AG09319 (cell line): ENCODE data around the gene EXOC3.
"Not testable (repeated sequence)": the region's sequence is repeated elsewhere in the genome, so short reads cannot be mapped to it uniquely, and the experiment has no call there.

Source experiments
- DNase-seq: peaks from one replicate; pipeline ENCODE4 v3.0.0-alpha.2; 2010; ENCODE audit warnings: low read depth; ENCODE audit errors: extremely low read depth
- TF ChIP-seq, protein P1 (sequence below): IDR thresholded peaks from 2 replicates; pipeline ENCODE4 v1.5.1; 2011; ENCODE audit warnings: low read depth, mild to moderate bottlenecking, inconsistent platforms, low read length, moderate library complexity

EXOC3 gene

DNA sequence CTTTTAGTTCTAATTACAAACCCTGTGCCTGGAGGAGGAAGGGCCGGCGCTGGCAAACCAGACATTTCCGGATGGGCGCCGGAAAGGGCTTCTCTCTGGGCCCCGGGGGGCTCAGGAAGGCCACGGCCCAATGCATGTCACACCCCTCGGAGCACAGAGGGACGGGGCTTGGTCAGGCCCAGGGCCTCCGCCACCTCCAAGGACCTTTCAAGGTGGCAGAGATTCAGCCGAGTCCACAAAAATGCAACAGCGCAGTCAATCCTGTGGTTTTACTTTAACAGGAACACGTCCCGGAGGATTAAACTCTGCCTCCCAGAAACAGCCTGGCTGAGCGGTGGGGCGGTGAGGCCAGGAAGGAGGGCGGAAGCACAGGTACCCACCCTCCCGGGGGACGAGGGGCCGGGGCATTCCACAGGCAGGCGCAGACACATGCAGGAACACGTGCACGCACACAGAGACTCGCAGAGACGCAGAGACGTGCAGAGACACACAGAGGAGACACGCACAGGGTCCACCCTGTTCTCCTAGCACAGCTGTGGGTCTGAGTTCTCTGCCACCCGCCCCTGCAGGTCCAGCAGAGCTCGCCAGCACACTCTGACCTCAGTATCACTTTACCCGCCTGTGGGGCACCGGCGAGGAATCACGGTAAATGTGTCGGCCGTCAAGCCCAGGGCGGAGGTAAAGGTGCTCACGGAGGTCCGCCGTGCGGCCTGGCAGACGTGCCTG, 58.3 kb downstream of the EXOC3 start:
- TF ChIP-seq, protein P1, sequence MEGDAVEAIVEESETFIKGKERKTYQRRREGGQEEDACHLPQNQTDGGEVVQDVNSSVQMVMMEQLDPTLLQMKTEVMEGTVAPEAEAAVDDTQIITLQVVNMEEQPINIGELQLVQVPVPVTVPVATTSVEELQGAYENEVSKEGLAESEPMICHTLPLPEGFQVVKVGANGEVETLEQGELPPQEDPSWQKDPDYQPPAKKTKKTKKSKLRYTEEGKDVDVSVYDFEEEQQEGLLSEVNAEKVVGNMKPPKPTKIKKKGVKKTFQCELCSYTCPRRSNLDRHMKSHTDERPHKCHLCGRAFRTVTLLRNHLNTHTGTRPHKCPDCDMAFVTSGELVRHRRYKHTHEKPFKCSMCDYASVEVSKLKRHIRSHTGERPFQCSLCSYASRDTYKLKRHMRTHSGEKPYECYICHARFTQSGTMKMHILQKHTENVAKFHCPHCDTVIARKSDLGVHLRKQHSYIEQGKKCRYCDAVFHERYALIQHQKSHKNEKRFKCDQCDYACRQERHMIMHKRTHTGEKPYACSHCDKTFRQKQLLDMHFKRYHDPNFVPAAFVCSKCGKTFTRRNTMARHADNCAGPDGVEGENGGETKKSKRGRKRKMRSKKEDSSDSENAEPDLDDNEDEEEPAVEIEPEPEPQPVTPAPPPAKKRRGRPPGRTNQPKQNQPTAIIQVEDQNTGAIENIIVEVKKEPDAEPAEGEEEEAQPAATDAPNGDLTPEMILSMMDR, result no peak
- DNase-seq, result no peak

DNA sequence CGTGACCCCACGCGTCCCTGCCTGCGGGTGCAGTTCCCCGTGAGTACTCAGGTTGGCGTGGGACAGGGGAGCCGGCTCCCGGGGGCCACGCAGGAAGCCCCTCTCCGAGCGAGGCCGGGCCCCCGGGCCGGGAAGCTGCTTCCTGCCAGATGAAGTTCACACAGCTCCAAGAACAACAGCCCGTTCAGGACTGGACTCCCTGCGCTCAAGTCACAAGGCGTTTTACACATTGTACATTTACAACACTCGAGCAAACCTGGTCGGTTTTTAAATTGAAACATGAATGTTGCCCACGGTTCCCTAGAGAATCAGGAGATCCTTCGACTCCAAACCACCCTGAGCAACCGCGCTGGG, 58.8 kb downstream of the EXOC3 start:
- DNase-seq, result no peak
- TF ChIP-seq, protein P1, result no peak

DNA sequence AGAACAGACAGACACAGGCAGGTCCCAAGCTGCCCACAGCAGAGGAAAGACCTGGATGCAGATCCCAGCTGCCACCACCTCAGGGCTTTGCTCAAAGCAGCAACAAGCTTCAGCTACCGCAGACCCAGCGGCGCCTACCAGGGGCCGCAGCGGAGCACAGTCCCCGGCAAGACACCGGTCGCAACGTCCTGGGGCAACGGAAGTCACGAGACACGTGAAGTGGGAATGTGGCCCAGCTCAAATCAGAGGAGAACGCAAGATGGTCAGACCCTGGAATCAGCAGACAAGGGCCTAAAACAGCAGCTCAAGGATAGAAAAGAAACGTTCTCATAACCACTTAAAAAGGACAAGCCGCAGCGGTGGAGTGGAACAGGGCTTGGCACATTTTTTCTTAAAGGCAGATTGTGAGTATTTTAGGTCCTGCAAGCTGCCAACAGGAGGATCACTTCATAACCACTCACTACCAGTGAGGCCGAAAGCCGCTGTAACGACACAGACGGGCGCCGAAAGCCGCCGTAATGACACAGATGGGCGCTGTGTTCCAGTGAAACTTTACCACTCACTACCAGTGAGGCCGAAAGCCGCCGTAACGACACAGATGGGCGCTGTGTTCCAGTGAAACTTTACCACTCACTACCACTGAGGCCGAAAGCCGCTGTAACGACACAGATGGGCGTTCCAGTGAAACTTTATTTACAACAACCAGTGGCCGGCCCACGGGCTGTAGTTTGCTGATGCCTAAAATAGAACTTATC, 59.5 kb downstream of the EXOC3 start:
- TF ChIP-seq, protein P1, result no peak
- no peak for DNase-seq

DNA sequence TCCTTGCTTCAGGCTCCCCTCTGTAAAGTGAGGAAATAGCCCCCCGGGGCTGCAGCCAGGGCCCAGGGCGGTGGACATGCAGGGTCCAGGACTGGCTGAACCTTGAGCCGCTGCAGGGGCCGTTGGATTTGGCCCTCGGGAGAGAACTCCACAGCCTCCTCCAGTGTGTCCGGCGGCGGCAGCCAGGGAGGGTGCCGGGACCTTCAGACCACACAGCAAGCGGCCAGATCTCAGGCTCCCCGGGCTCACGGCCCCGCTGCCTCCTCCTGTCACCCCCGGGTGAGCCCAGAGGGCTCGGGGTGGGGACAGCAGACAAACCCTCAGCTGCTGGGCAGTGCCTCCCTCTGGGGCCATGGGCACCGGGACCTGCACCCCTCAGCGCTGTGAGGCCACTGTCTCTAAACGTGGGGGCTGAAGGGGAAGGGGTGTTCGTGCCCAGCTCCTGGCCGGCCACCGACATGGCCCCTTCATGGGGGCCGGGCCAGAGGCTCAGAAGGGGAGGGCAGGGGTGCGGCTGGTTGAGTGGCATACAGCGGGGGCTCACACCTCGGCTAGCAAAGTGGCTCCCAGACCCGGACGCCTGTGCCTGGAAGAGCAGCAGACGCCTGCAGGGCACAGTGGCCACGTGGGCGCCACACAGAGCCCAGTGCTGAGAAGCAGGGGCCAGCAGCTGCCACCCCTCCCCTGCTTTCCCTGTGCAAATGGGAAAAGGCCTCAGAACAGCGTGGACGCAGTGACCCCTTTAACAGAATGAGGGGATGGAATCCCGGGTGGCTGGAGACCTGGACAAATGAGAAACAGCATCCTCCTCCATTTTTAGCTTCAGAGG, 61.6 kb downstream of the EXOC3 start:
- no peak for DNase-seq
- TF ChIP-seq, protein P1, result no peak

DNA sequence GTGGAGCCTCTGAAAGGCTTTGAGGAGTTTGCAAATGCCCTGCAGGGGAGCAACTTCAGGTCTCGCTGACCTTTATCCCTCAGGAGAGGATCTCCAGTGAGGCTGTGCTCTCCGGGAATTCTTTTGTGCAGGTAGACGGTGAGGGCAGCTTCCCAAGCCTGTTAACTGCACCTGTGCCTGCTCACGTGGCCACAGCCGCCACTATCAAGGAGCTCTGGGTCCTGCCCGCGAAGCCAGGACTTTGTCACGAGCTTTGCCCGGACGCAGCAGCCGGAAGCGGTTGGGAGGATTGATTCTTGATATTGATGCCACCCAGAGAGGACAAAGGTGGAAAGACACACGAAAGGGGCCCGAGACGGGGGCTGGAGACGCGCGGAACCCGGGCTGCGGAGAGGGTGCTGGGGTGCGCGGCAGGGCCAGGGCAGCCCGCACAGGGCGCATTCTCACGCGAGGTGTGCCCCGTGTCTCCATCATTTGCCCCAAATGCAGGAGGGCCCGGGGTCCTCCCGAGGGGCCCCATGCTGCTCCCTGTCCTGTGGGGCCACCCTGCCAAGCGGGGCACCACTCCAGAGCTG, 63.1 kb downstream of the EXOC3 start:
- no peak for DNase-seq
- TF ChIP-seq, protein P1, result no peak

DNA sequence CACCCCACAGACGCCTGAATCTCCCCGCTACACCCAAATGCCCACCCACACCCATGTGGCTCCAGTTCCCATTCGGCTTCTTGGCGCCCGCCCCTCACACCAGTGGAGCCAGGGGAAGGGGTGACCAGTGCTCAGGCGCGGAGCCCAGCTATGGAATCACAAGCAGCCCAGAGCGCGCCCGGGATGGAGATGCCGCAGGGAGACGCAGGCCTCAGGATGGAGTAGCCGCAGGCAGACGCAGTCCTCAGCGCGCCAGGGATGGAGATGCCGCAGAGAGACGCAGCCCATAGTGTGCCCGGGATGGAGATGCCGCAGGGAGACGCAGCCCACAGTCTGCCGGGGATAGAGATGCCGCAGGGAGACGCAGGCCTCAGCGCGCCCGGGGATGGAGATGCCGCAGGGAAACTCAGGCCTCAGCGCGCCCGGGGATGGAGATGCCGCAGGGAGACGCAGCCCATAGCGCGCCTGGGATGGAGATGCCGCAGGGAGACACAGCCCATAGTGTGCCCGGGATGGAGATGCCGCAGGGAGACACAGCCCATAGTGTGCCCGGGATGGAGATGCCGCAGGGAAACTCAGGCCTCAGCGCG, 65.1 kb downstream of the EXOC3 start:
- not testable (repeated sequence) for DNase-seq

DNA sequence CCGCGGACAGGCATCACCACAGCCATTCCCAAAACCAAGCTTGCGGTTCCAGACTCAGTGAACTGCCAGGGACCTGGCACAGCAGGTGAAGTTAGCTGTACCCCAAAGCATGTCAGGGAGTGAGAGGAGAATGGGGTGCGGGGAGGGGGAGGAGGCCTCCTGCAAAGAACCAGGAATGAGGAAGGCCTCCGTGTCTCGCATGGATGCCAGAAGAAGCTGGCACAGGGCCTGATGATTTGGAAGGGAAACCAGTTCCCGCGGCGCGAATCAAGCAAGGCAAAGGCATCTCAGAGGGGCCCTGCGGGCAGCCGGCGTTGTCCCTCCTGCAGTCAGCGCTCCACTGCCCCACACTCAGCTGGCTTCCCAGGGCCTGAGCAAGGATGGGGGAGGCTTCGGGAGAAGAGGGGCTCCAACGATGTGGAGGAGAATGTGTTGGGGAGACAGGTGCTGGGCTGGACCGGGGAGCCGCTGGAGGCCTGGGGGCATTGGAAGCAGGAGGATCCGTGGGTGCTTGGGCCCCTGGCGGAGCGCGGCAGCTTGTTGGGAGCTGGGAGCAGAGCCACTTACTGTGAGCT, 66.7 kb downstream of the EXOC3 start:
- TF ChIP-seq, protein P1, result no peak

More for the DNA sequence above, 66.7 kb downstream of the EXOC3 start:
- DNase-seq, result no peak
